HG03060 (cell line): ENCODE measurements around the gene DCUN1D1.
"Not testable (repeated sequence)": the region's sequence is repeated elsewhere in the genome, so short reads cannot be mapped to it uniquely, and the experiment has no call there.

ENCODE experiments used
- ATAC-seq: cut with Tn5 transposase; IDR thresholded peaks from one replicate; pipeline ENCODE4 v1.9.1; 2021; ENCODE audit warnings: low read depth, moderate number of reproducible peaks; ENCODE audit not compliant: unreplicated experiment

DCUN1D1 gene

GRCh38 chr3:182980204-182981037 lies at the start of gene DCUN1D1:
Gene DCUN1D1 (minus strand): TSS chr3:182980538. CDS start chr3:182980489, 49 bp downstream.
- peak; percentile 51 for ATAC-seq

GRCh38 chr3:183028416-183028815 lies 48.1 kb upstream of the DCUN1D1 start:
- no peak for ATAC-seq

- no peak for ATAC-seq
Measured at GRCh38 chr3:183027276-183027675, 46.9 kb upstream of the DCUN1D1 start.

GRCh38 chr3:183022936-183023516 lies 42.7 kb upstream of the DCUN1D1 start:
- no peak for ATAC-seq

GRCh38 chr3:183018421-183019192 lies 38.3 kb upstream of the DCUN1D1 start:
- no peak for ATAC-seq

GRCh38 chr3:183015185-183015584 lies 34.8 kb upstream of the DCUN1D1 start:
- no peak for ATAC-seq

GRCh38 chr3:183013856-183014255 lies 33.5 kb upstream of the DCUN1D1 start:
- no peak for ATAC-seq

- no peak for ATAC-seq
Measured at GRCh38 chr3:183013074-183013473, 32.7 kb upstream of the DCUN1D1 start.

GRCh38 chr3:183008800-183009199 lies 28.5 kb upstream of the DCUN1D1 start:
- ATAC-seq, result no peak

- ATAC-seq, result no peak
Measured at GRCh38 chr3:183008303-183008702, 28.0 kb upstream of the DCUN1D1 start.

- no peak for ATAC-seq
Measured at GRCh38 chr3:183006396-183007002, 26.2 kb upstream of the DCUN1D1 start.

- ATAC-seq, result no peak
Measured at GRCh38 chr3:182999767-183000166, 19.4 kb upstream of the DCUN1D1 start.

- ATAC-seq, result not testable (repeated sequence)
Measured at GRCh38 chr3:182993486-182994201, 13.3 kb upstream of the DCUN1D1 start.

- no peak for ATAC-seq
Measured at GRCh38 chr3:182989566-182989965, 9.2 kb upstream of the DCUN1D1 start.

GRCh38 chr3:182986021-182986420 lies 5.7 kb upstream of the DCUN1D1 start:
- no peak for ATAC-seq

- ATAC-seq, result no peak
Measured at GRCh38 chr3:182983876-182984275, 3.5 kb upstream of the DCUN1D1 start.

GRCh38 chr3:182981038-182981380 lies 671 bp upstream of the DCUN1D1 start:
- no peak for ATAC-seq

- ATAC-seq, result peak; percentile 17
Measured at GRCh38 chr3:182979674-182980191, 605 bp downstream of the DCUN1D1 start.

- ATAC-seq, result no peak
Measured at GRCh38 chr3:182979103-182979673, 1.1 kb downstream of the DCUN1D1 start.

GRCh38 chr3:182978387-182978786 lies 2.0 kb downstream of the DCUN1D1 start:
- no peak for ATAC-seq
